ENCODE data around the gene RAD51B.
"Not testable (repeated sequence)": the region's sequence is repeated elsewhere in the genome, so short reads cannot be mapped to it uniquely, and the experiment has no call there.

RAD51B gene

GRCh38 chr14:68181519-68182326 is 362.1 kb downstream of the RAD51B start:
- DNase-seq (ENCODE audit: low read depth) = peak; percentile 10
- no peak overlapping the region for H3K4me3 ChIP-seq (ENCODE audit: low read depth, low read length)
- TF ChIP-seq CTCF (IDR thresholded peaks at IDR 0.05; ENCODE audit: low read depth, low read length, missing control alignments) = no peak

GRCh38 chr14:68182492-68182891 is 362.9 kb downstream of the RAD51B start:
- no peak overlapping the region for H3K4me3 ChIP-seq (ENCODE audit: low read depth, low read length)
- peak; percentile 61 for DNase-seq (ENCODE audit: low read depth)
- no peak for TF ChIP-seq CTCF (IDR thresholded peaks at IDR 0.05; ENCODE audit: low read depth, low read length, missing control alignments)

GRCh38 chr14:68186500-68187276 is 367.1 kb downstream of the RAD51B start:
- not testable (repeated sequence) for DNase-seq (ENCODE audit: low read depth)

GRCh38 chr14:68188174-68188573 is 368.6 kb downstream of the RAD51B start:
- no peak for TF ChIP-seq CTCF (IDR thresholded peaks at IDR 0.05; ENCODE audit: low read depth, low read length, missing control alignments)
- no peak for DNase-seq (ENCODE audit: low read depth)
- no peak overlapping the region for H3K4me3 ChIP-seq (ENCODE audit: low read depth, low read length)

More at GRCh38 chr14:68186500-68187276, 367.1 kb downstream of the RAD51B start:
- H3K4me3 ChIP-seq (ENCODE audit: low read depth, low read length) = not testable (repeated sequence)

- no peak for TF ChIP-seq CTCF (IDR thresholded peaks at IDR 0.05; ENCODE audit: low read depth, low read length, missing control alignments)
- no peak for DNase-seq (ENCODE audit: low read depth)
- no peak overlapping the region for H3K4me3 ChIP-seq (ENCODE audit: low read depth, low read length)
These were observed 370.5 kb downstream of the RAD51B start for GRCh38 chr14:68190032-68190431.

- DNase-seq (ENCODE audit: low read depth) = no peak
These were observed 372.2 kb downstream of the RAD51B start for GRCh38 chr14:68191567-68192321.

More at GRCh38 chr14:68191567-68192321, 372.2 kb downstream of the RAD51B start:
- no peak for TF ChIP-seq CTCF (IDR thresholded peaks at IDR 0.05; ENCODE audit: low read depth, low read length, missing control alignments)
- H3K4me3 ChIP-seq (ENCODE audit: low read depth, low read length) = no peak overlapping the region
